HepG2 (cell line): Measurements from ENCODE around the gene TANGO6. TPM values are rescaled to one million over a fixed set of nuclear protein-coding genes. Genes with fewer than 3 reads are reported as not detected.
A peak's percentile ranks its signal among the peaks of the same experiment; 100 is the strongest.

Experiments used
- E2F2 ChIP-seq: sonication (generic); formaldehyde crosslinking; IDR thresholded peaks from 2 replicates; pipeline ENCODE4 v1.4.0; 2020; ENCODE audit warnings: missing genetic modification reagents, borderline replicate concordance
- HCFC1 ChIP-seq: fragments of 150-350 bp; IDR thresholded peaks from 2 replicates; pipeline ENCODE4 v1.6.1; 2014; ENCODE audit warnings: low read depth, low read length
- HOXD1 ChIP-seq: sonication (generic); formaldehyde crosslinking; IDR thresholded peaks from 2 replicates; pipeline ENCODE4 v1.5.0; 2020; ENCODE audit warnings: missing genetic modification reagents
- MBNL3 ChIP-seq: fragments of 250-450 bp; sonication (Bioruptor Pico); conservative IDR thresholded peaks from 2 replicates; pipeline ENCODE4 v1.8.0; 2022; ENCODE audit warnings: mild to moderate bottlenecking, inconsistent platforms
- MTF2 ChIP-seq: sonication (generic); formaldehyde crosslinking; IDR thresholded peaks from 2 replicates; pipeline ENCODE4 v1.5.0; 2020; ENCODE audit warnings: missing genetic modification reagents, borderline replicate concordance
- NPAS2 ChIP-seq: sonication (generic); formaldehyde crosslinking; IDR thresholded peaks from 2 replicates; pipeline ENCODE4 v1.8.0; 2022; ENCODE audit warnings: mild to moderate bottlenecking, missing genetic modification reagents, borderline replicate concordance
- PLRG1 ChIP-seq: fragments of 450-650 bp; conservative IDR thresholded peaks from 2 replicates; pipeline ENCODE4 v1.6.1; 2016
- SAFB2 ChIP-seq: sonication (generic); formaldehyde crosslinking; IDR thresholded peaks from 2 replicates; pipeline ENCODE4 v1.5.1; 2020; ENCODE audit warnings: missing genetic modification reagents, low read depth, mild to moderate bottlenecking, borderline replicate concordance
- SP4 ChIP-seq: sonication (generic); formaldehyde crosslinking; IDR thresholded peaks from 2 replicates; pipeline ENCODE4 v1.8.1; 2023; ENCODE audit warnings: mild to moderate bottlenecking, missing genetic modification reagents
- ZBTB14 ChIP-seq: sonication (generic); formaldehyde crosslinking; IDR thresholded peaks from 2 replicates; pipeline ENCODE4 v1.4.0; 2020; ENCODE audit warnings: missing genetic modification reagents
- ZBTB21 ChIP-seq: sonication (generic); formaldehyde crosslinking; IDR thresholded peaks from 2 replicates; pipeline ENCODE4 v1.4.0; 2020; ENCODE audit warnings: missing genetic modification reagents
- ZEB1 ChIP-seq: IDR thresholded peaks from 2 replicates; pipeline ENCODE4 v1.6.1; 2012; ENCODE audit warnings: mild to moderate bottlenecking, low read depth, inconsistent platforms; ENCODE audit not compliant: insufficient replicate concordance
- ZFP91 ChIP-seq: sonication (generic); formaldehyde crosslinking; IDR thresholded peaks from 2 replicates; pipeline ENCODE4 v1.9.0; 2022; ENCODE audit warnings: missing genetic modification reagents, mild to moderate bottlenecking, borderline replicate concordance
- ZNF552 ChIP-seq: sonication (generic); formaldehyde crosslinking; IDR thresholded peaks from 2 replicates; pipeline ENCODE4 v1.9.0; 2022; ENCODE audit warnings: missing genetic modification reagents, mild to moderate bottlenecking, borderline replicate concordance
- ZNF740 ChIP-seq: sonication (generic); formaldehyde crosslinking; IDR thresholded peaks from 2 replicates; pipeline ENCODE4 v1.4.0; 2020; ENCODE audit warnings: missing genetic modification reagents
- ZNF746 ChIP-seq: sonication (generic); formaldehyde crosslinking; IDR thresholded peaks from 2 replicates; pipeline ENCODE4 v1.8.0; 2022; ENCODE audit warnings: mild to moderate bottlenecking, missing genetic modification reagents
- ZNF816 ChIP-seq: sonication (generic); formaldehyde crosslinking; IDR thresholded peaks from 2 replicates; pipeline ENCODE4 v1.8.0; 2022; ENCODE audit warnings: missing genetic modification reagents, mild to moderate bottlenecking, borderline replicate concordance
- ZNF850 ChIP-seq: sonication (generic); formaldehyde crosslinking; conservative IDR thresholded peaks from 2 replicates; pipeline ENCODE4 v1.9.0; 2021; ENCODE audit warnings: mild to moderate bottlenecking, missing genetic modification reagents
- ZNF883 ChIP-seq: sonication (generic); formaldehyde crosslinking; IDR thresholded peaks from 2 replicates; pipeline ENCODE4 v1.5.1; 2020; ENCODE audit warnings: mild to moderate bottlenecking, missing genetic modification reagents; ENCODE audit errors: not compliant biosample characterization
- polyA plus RNA-seq, 8 experiments: library from polyadenylated mRNA; depleted of rRNA in 3 of 8; stranded (reverse) in 7 of 8; unstranded in 1 of 8; fragments of >200 nt; fragmentation: Illumina TruSeq in 4 of 8; extraction: Trizol in 4 of 8; gene quantifications; 2 replicates each; pipeline versions ENCODE4 v1.2.1 to v1.2.3, GENCODE V29; 2011 to 2016; ENCODE audit warnings: low read depth in 4 of 8, missing spikeins in 1 of 8, mixed read lengths in 1 of 8; ENCODE audit not compliant: insufficient read depth in 1 of 8
- total RNA-seq, 5 experiments: library from RNA; depleted of rRNA; stranded (reverse); fragments of >200 nt; fragmentation: Illumina TruSeq; extraction: Trizol; gene quantifications; 2 replicates each; pipeline ENCODE4 v1.2.3, GENCODE V29; 2016; ENCODE audit warnings: low read depth in 1 of 5
- TF ChIP-seq, protein P1 (sequence below): sonication (generic); formaldehyde crosslinking; IDR thresholded peaks from 2 replicates; pipeline ENCODE4 v1.5.0; 2020; ENCODE audit warnings: mild to moderate bottlenecking, missing genetic modification reagents, borderline replicate concordance
- TF ChIP-seq, protein P2 (sequence below): IDR thresholded peaks from 2 replicates; pipeline ENCODE4 v1.6.1; 2016; ENCODE audit warnings: missing compliant biosample characterization, missing genetic modification reagents, borderline replicate concordance

Gene TANGO6
- total and polyA plus RNA-seq, 2 of the 13 experiments (the other 11 are each of a cell fraction or from before 2014, with no cell fraction given) = 7.2 to 13.3 TPM

DNA sequence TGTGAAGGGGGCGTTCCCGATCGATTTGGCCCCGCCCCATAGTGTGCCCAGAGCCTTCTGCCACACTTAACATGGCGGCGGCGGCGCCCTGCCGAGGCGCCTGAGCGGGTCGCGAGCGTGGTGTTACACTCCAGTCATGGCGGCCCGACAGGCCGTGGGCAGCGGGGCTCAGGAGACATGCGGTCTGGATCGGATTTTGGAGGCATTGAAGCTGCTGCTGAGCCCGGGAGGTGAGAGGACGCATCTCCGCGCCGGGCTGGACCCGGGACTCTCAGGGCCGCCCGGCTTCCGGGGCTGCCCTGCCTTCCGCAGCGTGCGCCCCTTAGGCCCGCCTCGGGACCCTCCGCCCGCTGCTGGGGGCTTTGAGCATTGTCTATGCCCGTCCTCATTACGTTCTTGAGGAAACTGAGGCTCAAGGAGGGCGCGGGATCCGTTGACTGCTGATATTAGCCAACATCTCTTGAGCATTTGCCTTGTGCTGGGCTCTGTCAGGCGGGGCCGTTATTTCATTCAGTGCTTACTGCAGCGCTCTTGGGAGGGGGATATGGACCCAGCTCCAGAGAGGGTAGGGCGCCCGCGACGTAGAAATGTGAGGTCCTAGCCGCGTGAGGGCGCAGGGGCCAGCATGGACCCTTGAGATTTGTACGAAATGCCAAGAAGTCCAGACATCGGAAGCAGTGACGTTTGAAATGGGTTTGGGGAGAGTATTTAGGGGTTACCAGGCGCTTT is at the start of gene TANGO6 (continued):
- TF ChIP-seq, protein P1, sequence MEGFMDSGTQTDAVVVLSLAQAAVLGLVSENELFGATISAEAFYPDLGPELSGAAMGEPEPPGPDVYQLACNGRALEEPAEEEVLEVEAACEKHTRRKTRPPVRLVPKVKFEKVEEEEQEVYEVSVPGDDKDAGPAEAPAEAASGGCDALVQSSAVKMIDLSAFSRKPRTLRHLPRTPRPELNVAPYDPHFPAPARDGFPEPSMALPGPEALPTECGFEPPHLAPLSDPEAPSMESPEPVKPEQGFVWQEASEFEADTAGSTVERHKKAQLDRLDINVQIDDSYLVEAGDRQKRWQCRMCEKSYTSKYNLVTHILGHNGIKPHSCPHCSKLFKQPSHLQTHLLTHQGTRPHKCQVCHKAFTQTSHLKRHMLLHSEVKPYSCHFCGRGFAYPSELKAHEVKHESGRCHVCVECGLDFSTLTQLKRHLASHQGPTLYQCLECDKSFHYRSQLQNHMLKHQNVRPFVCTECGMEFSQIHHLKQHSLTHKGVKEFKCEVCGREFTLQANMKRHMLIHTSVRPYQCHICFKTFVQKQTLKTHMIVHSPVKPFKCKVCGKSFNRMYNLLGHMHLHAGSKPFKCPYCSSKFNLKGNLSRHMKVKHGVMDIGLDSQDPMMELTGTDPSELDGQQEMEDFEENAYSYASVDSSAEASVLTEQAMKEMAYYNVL (CRISPR knock-in tag) = no peak; the same call in 1 of the 2 replicates
- no peak for TF ChIP-seq ZNF850 (CRISPR knock-in tag)
- TF ChIP-seq ZFP91 (CRISPR knock-in tag) = peak; percentile 96
- peak; percentile 61; the same call in 1 of the 2 replicates for TF ChIP-seq SAFB2 (CRISPR knock-in tag)
- no peak for TF ChIP-seq PLRG1
- TF ChIP-seq ZBTB14 (CRISPR knock-in tag) = peak; percentile 48; the same call in 1 of the 2 replicates
- no peak for TF ChIP-seq MBNL3 (CRISPR knock-in tag)
- TF ChIP-seq ZNF740 = no peak
- no peak; the same call in 1 of the 2 replicates for TF ChIP-seq ZNF552
- no peak; the same call in 1 of the 2 replicates for TF ChIP-seq E2F2
- no peak for TF ChIP-seq NPAS2 (CRISPR knock-in tag)
- no peak for TF ChIP-seq HOXD1 (CRISPR knock-in tag)
- no peak; the same call in 1 of the 2 replicates for TF ChIP-seq ZBTB21
- TF ChIP-seq ZNF883 (CRISPR knock-in tag) = peak; percentile 79
- no peak; the same call in none of the 2 replicates for TF ChIP-seq ZNF746 (CRISPR knock-in tag)
- peak; percentile 63; the same call in 1 of the 2 replicates for TF ChIP-seq MTF2 (CRISPR knock-in tag)
- TF ChIP-seq ZEB1 = no peak
- TF ChIP-seq SP4 (CRISPR knock-in tag) = peak; percentile 81
- peak; percentile 76; the same call in 1 of the 2 replicates for TF ChIP-seq HCFC1
- 0 out of 2 replicates have a peak, but pooled peaks have one; percentile 45 for TF ChIP-seq ZNF816 (CRISPR knock-in tag)
- TF ChIP-seq, protein P2, sequence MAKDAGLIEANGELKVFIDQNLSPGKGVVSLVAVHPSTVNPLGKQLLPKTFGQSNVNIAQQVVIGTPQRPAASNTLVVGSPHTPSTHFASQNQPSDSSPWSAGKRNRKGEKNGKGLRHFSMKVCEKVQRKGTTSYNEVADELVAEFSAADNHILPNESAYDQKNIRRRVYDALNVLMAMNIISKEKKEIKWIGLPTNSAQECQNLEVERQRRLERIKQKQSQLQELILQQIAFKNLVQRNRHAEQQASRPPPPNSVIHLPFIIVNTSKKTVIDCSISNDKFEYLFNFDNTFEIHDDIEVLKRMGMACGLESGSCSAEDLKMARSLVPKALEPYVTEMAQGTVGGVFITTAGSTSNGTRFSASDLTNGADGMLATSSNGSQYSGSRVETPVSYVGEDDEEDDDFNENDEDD (CRISPR knock-in tag) = no peak
